CD4-positive, alpha-beta T cell treated with Interleukin-4 for 4 hours (primary cell): ENCODE results near the gene UBE2Q1.

Experiments
- DNase-seq: peaks from one replicate; pipeline ENCODE4 v3.0.0-alpha.2; 2020

UBE2Q1 gene

DNA sequence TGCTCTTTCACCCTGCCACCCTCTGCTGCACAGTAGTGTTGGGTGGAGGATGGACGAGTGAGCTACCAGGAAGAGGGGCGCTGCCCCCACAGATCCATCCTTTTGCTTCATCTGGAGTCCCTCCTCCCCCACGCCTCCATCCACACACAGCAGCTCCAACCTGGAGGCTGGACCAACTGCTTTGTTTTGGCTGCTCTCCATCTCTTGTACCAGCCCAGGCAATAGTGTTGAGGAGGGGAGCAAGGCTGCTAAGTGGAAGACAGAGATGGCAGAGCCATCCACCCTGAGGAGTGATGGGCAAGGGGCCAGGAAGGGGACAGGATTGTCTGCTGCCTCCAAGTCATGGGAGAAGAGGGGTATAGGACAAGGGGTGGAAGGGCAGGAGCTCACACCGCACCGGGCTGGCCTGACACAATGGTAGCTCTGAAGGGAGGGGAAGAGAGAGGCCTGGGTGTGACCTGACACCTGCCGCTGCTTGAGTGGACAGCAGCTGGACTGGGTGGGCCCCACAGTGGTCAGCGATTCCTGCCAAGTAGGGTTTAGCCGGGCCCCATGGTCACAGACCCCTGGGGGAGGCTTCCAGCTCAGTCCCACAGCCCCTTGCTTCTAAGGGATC, 17.6 kb upstream of the UBE2Q1 start:
- DNase-seq = no peak

DNA sequence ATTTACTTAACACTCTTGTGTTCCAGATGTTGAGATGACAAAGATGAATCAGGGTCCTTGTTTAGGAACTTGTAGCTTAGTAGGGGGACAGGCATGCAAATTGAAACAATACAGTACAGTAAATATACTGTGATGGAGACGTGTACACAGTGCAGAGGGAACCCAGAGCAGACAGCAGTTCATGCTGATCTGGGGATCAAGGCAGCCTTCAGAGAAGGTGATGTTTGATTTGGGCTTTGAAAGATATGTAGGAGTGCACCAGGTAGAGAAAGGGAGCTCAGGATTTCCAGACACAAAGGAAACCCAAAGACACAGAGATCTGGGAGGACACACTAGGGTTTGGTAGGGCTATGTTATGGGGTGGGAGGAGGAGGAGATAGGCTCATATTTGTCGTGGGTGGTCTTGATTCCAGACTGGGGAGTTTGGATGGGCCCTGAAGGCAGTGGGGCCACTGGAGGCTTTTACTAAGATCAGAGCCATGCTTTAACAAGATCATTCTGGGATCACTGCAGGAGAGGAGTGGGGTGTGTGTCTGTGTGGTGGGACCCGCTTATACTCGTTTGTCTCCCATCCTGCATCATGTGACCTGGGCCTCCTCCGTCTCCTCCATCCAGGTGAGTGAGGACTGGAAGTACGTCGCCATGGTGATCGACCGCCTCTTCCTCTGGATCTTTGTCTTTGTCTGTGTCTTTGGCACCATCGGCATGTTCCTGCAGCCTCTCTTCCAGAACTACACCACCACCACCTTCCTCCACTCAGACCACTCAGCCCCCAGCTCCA, 16.9 kb upstream of the UBE2Q1 start:
- no peak for DNase-seq

DNA sequence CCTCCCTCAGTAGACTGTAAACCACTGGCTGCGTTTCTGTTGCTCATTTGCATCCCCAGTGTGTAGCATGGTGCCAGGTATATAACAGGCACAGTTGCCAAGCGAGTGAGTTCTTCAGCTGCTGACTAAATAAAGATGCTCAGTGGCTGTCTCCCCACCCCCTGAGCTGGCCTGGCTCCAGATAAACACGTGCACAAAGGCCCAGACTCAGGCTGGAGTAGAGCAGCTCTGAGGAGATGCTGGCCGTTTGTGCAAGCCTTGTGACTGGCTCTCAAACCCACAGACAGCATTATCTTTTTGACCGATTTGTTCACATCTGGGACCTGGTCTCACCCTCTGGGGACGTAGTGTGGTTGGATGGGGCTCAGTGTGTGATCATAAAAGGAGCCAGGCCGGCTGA, 16.3 kb upstream of the UBE2Q1 start:
- DNase-seq = no peak

DNA sequence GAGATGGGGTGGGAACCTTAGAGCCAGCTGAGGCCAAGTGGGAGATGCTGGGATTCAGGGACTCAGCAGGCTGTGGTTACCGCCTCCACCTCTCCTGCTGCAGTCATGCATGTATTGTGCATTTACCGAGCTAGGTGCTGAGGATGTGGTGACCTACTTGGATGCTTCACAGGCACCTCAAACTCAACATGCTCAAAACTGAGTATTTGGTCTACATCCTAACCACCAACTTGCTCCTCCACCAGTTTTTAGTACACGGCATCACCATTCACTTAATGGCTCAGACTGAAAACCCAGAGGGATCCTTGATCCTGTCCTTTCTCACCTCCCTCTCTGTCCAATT, 14.7 kb upstream of the UBE2Q1 start:
- no peak for DNase-seq

DNA sequence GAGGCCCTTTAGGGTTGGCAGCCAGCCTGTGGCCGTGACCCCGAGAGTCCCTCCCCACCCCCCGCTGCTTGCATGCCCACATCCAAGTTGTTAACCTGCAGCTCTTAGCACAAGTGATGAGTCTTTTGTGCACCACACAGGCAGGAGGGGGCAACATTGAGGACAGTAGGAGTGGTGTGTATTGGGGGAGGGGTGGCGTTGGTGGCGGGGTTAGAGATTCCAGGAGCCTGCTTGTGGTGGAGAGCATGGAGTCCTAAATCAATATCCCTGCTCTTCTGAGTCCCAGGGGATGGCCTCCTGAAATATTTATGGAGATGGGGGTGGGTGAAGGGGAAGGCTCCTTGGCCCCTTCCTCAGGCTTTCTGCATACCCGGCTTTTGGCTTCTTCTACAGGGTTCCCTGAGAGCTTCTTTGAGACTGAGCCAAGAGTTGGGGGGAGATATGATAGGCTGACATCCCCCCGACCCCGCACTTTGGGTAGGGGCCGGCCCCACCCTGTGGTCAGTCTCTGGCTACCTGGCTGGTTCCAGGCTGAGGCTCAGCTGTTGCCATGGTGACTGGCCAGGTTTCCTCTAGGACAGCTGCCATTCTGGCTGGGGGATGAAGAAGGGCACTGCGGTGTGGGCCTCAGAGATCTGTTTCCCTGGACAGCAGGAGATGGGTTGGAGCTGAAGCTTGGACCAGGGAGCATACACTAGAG, 14.2 kb upstream of the UBE2Q1 start:
- no peak for DNase-seq

DNA sequence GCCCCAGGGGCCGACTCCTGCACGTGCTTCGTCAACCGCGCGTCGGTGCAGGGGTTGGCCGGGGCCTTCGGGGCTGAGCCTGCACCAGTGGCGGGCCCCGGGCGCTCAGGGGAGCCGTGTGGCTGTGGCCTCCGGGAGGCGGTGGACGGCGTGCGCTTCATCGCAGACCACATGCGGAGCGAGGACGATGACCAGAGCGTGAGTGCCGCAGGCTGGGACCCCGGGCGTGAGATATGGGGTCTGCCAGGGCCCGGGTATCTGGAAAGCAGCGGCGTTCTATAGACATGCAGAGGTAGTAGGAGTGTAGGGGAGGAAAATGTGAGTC, 13.5 kb upstream of the UBE2Q1 start:
- DNase-seq = no peak

DNA sequence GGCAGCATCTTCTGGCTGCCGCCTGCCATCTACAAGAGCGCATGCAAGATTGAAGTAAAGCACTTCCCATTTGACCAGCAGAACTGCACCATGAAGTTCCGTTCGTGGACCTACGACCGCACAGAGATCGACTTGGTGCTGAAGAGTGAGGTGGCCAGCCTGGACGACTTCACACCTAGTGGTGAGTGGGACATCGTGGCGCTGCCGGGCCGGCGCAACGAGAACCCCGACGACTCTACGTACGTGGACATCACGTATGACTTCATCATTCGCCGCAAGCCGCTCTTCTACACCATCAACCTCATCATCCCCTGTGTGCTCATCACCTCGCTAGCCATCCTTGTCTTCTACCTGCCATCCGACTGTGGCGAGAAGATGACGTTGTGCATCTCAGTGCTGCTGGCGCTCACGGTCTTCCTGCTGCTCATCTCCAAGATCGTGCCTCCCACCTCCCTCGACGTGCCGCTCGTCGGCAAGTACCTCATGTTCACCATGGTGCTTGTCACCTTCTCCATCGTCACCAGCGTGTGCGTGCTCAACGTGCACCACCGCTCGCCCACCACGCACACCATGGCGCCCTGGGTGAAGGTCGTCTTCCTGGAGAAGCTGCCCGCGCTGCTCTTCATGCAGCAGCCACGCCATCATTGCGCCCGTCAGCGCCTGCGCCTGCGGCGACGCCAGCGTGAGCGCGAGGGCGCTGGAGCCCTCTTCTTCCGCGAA, 12.9 kb upstream of the UBE2Q1 start:
- no peak for DNase-seq

DNA sequence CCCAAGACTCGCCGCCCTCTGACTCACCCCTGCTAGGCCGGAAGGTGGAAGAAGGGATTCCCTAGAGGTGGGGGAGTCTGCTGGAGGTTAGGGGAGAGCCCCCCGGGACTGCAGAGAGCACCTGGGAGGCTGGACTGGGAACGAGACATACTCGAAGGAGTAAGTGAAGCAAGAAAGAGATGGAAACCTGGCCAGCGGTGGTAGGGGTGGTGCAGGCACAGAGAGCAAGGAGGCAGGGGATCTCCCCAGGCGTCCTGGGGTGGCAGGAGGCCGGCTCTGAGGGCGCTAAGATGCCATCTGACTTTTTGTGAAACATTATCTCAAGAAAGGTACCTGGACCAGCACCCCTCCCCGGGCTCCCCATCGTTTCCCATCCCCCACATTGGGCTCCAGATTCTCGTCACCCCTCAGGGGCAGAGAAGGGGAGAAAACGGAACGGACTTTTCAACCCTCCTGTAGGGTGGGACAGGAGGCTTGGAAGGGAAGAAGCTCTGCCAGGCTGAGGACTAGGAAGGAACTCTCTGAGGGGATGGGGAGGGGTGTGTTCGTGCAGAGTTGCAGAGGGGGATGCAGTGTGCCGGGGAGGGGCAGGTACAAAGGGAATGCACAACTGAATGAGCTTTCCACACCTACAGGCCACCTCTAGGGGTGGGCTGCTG, 9.8 kb upstream of the UBE2Q1 start:
- no peak for DNase-seq

DNA sequence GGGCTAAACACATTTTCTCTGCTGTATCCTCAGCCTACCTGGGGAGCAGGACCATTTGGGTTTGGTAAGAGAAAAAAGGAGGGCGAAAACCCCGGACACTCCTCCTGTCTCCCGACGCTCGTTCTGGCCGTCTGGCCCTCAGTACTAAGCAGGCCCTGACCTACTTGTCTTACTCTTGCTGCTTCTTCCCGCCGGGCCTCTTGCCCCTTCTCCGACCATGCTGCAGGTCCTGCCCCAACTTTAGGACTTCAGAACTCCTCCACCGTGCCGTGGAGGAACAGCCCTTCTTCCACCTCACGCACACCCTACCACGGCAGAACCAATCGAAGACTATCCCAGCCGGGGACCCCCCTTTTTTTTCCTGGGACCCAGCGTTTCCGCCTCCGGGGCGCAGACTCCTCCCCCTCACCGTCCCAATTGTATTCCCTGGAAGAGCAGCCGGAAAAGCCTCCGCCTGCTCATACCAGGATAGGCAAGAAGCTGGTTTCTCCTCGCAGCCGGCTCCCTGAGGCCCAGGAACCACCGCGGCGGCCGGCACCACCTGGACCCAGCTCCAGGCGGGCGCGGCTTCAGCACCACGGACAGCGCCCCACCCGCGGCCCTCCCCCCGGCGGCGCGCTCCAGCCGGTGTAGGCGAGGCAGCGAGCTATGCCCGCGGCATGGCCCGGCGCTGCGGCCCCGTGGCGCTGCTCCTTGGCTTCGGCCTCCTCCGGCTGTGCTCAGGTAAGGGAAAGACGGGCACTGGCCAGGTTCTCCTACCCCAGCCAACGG, 9.1 kb upstream of the UBE2Q1 start, which contains the start of gene CHRNB2:
Gene CHRNB2, plus strand, starts transcription at position 393 of the 771 bp plus-strand sequence. Its CDS starts 267 bp downstream, at position 660.
- peak; percentile 47 for DNase-seq

DNA sequence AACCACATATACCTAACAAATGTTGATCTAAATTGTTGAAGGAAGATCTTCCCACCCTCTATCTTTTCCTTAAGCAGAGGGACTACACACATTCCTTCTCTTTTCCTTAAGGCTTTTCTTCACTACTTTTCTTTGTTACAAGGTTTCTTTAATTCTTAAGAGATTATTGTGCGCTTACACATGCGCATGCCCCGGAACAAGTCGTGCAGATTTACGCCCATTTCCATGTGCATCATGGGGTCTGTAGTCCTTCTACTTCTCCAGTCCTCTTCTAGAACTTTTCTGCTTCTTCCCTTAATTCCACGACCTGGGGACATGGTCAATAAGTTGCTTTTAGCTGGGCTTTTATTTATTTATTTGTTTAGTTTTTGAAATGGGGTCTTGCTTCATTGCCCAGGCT, 7.4 kb upstream of the UBE2Q1 start:
- no peak for DNase-seq

DNA sequence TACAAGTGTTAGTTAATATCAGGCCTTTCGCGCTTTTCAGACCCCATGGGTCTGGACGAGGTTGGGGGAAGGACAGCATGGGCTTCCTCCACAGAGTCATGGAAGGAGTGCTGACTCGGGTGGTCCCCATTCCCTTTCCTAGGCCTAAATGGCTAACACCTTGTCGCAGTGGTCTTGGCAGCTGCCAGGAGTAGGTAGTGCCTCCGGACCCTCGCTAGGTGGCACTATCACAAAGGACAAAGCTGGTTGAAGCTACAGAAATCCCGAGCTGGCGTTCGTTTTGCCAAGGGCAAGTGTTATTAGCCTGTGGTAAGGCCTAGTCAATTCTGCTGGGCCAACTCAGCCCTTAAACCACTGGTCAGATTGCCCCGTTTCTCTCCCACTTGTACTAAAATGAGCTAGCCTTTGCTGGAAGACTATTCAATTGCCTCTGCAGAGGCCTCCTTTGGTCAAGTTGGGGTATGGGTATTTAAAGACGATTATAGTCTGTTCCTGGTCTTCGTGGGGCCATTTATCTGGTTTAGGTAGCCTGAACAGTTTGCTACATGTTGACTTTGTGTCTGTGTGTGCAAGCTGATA, 1.1 kb upstream of the UBE2Q1 start:
- DNase-seq = peak; percentile 82

DNA sequence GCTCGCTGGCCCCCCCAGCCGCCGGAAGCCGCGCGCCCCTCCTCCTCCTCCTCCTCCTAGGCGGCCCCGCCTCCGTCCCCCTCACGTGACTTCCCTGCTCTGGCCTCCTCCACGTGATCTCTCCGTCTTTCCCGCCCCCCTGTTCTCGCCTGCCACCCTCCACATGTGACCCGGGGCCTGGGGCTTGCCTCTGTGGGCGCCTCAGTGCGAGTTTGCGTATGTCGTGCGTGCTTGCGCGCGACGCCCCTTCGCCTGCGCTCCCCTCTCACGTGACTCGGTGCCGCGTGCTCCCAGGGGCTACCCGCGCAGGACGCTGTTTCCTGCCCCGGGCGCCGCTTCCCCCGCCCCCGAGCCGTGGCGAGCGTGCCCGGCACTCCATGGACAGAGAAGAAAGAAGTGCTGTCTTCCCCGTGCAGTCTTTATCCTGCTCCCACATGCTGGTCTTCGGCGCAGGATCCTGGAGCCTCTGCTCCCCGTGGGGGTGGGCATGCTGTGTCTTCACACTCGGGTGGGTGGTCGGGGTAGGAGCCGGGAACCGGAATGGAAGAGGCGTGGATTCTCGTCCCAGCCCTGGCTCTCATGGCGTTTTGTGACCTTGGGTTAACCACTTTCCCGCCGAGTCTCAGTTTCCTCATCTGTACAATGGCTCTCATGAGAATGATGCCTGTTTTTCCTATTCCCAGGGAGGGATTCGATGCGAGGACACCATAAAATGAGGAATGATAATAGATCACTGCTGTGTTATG, 431 bp upstream of the UBE2Q1 start:
- DNase-seq = peak; percentile 100

DNA sequence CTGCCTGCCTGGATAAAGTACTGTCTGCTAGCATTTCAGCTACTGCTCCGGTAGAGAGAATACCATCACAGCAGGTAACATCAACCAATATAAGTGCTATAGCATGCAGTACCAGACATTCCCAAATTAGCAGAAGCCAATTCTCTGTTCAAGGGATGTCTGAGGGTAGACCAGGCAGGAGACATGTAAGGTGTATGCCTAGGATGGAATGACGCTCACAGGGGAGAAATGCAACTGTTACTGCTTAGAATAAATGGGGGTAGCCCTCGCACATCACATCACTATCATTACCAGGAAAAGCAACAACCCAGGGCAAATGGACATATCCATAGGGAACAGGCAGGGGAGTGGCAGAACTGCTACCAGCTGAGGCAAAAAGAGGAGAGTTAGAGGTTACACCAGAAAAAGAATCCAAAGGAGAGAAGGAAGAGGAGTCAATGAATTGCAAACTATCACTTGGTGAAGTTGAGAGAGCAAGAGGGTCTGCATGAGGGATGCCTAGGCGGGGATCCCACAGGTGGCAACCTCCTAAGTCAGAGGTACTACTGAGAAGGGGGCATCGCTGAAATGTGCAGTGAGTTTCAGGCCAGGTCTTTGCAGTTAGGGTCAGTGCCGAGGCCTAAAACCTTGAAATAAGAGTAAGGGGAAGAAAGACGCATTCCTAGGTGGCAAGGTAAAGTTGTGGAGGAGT, 1.1 kb downstream of the UBE2Q1 start:
- DNase-seq = no peak

DNA sequence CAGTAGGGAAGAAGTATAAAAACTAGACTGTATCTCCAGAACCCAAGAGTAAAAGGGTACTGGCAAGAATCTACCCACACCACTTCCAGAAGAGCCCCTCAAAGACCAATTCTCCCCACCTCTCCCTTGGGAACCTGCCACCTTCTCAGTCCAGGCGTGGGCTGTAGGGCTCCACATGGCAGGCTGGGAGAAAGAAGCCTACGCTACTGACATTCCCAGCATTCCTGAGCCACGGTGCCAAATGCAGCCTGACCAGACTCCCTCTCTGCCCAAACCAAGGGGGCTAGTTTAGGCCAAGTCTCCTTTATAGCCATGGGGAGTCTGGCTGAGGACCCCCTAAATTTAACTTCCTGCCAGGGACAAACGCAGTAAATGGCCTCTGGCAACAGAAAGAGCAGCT, 2.0 kb downstream of the UBE2Q1 start:
- no peak for DNase-seq

DNA sequence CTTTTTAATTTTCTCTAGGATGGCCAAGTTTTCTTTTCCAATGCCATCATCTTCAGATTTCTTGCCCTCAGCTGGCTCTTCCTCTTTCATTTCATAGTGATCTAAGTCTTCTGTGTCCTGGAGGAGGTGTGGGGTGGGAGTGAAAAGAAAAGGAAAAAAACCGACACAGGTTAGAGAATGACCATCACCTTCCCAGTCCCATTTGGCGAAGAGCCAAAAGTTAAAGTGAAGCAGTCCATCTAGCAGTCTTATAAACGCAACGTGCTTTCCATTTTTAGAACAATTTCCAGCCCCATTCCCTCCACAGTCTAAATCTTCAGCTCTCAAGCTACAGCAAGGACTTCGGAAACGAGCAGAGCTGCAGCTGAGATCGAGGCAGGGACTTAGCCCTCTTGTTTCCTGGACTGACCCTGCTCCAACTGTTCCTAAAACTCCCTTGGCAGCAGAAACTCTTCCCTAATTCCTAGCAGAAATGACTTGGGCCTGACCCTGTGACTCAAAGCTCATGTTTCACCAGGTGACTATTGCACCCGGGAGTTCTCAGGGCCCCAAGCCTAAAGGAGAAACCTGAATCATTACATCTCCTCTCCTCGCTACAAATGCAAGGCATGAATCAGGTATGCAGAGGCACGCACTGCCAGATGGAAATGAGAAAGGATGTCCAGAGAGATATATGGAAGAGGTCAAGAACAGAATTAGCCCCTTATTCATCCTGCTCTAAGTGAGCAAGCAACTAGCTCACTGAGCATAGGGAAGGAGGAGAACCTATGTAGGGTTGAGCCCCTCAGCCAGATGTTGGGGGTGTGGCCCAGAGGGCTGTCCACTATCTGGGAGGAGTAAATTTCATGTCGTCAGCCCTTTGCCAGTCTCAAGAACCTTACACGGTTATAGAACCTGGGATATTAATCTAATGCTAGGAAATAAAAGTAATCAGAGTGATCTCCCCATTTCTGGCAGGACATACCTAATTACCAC, 5.1 kb downstream of the UBE2Q1 start:
- DNase-seq = no peak

DNA sequence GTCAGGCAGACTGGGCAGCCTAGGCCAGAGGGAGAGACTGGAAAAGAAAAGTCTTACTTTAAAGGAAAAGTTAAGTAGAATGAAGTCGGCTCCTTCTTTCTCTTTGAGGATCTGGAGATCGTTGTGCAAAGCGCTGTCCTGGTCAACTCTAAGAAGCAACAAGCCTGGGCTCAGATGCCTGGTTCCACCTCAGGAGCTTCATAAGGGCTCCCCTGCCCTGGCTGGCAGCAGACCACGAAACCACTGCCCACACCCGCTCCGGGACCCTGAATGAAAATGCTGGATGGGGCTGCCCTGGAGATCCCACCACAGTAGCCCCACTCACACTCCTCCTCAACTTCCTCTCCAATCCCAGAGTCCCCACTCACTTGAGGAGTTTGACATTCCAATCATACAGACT, 6.4 kb downstream of the UBE2Q1 start:
- no peak for DNase-seq

DNA sequence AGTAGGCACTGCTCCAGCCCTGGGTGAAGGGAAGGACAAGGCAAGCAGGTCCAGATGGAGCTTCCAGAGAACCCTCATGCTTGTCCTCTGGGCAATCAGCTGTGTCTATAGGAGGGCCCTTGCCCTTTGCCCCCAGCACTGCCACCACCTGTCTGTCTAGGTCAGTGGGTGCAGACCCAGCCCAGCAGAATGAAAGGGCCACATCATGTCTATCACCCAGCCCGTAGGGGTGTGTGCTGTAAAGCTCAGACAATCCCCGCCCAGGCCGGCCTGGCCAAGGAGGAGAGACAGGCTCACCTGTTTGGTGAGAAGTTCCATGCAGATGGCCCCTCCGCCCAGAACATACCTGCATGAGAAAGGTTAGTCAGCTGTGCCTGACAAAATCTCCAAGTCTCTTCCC, 7.0 kb downstream of the UBE2Q1 start:
- DNase-seq = no peak

DNA sequence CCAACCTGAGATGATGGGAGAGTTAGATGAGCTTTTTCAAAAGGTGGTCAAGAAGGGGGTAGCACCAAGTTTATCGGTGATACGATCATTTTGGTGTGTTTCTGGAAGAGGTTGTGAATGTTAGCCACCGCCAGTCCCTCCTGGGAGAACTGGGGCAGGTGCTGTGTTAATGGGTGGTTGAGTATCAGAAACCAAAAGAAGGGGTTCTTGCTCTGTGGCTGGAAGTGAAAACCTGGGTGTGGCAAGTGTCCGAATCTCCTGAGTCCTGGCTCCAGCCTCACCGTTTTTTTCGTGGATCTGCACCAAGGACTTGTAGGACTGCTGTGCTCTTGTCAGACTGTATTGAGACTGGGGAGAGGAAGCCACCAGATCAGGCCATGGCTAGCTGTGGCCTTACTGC, 7.8 kb downstream of the UBE2Q1 start:
- no peak for DNase-seq

DNA sequence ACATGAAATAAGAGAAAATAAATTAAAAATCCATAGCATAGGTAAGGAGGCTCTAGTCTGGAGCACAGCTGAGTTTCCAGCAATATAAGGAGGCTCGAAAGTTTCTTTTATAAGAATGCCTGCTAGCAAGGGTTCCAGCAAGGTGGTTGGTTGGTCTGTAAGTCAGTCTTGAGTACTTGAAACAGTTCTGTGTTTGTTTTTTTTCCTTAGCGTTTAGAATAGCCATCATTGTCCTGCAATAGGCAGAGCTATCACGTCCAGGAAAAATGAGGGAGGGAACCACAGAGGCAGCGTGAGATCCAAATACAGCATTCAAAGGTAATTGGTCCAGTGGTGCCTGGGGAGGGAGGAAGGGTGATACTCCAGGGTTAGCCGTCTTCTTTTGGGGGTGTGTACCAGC, 8.4 kb downstream of the UBE2Q1 start:
- no peak for DNase-seq
